ENCODE measurements around the gene TP53I11. TPM values are rescaled to one million over a fixed set of nuclear protein-coding genes. Genes with fewer than 3 reads are reported as not detected.

TP53I11 gene
- total RNA-seq, 2 experiments from 2014 or later: 0.73 to 0.81 TPM

GRCh38 chr11:44987506-44987905 is 36.8 kb upstream of the TP53I11 start:
- DNase-seq: no peak
- POLR2A ChIA-PET: interaction anchor here (0.6 kb wide), 1 partner anchor 176 kb away, joined by 3 read pairs; no protein-coding TSS in a partner anchor
- H3K4me3 Mint-ChIP-seq: no peak overlapping the region
- H3K27me3 Mint-ChIP-seq: no peaks in the 10 kb centered on the region
- peaks cover 6% of the 10 kb centered on the region for H3K4me1 Mint-ChIP-seq
- CTCF ChIA-PET: no interaction called here
- no peaks in the 10 kb centered on the region for H3K36me3 Mint-ChIP-seq (ENCODE audit: low read depth)
- no peak overlapping the region for H3K27ac Mint-ChIP-seq
- H3K9me3 Mint-ChIP-seq: no peaks in the 10 kb centered on the region

DNA sequence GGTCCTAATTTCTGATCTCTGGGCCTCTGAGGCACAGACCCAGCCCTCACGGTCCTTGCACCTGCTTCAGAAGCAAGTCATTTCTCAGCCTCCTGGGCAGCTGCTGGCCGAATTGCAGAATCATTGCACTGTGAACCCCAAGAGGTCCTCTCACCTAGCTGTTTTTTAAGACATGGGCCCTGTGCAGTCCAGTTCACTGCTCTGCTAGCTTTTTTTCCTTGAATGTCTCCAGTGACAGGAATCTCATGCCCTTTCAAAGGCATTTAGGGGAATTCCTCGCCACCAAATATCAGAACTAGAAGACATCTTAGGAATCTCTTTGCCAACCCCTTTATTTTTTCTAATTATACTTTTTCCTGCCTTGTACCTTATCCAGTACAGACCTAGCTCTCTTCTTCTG is 35.6 kb upstream of the TP53I11 start:
- H3K27ac Mint-ChIP-seq: no peak overlapping the region
- no peaks in the 10 kb centered on the region for H3K9me3 Mint-ChIP-seq
- CTCF ChIA-PET: interaction anchor here (0.8 kb wide), 1 partner anchor 50 kb away, joined by 3 read pairs; no protein-coding TSS in a partner anchor
- H3K4me1 Mint-ChIP-seq: peaks cover 6% of the 10 kb centered on the region
- no peak overlapping the region for H3K4me3 Mint-ChIP-seq
- H3K36me3 Mint-ChIP-seq (ENCODE audit: low read depth): no peaks in the 10 kb centered on the region
- DNase-seq: no peak
- POLR2A ChIA-PET: no interaction called here
- H3K27me3 Mint-ChIP-seq: no peaks in the 10 kb centered on the region

DNA sequence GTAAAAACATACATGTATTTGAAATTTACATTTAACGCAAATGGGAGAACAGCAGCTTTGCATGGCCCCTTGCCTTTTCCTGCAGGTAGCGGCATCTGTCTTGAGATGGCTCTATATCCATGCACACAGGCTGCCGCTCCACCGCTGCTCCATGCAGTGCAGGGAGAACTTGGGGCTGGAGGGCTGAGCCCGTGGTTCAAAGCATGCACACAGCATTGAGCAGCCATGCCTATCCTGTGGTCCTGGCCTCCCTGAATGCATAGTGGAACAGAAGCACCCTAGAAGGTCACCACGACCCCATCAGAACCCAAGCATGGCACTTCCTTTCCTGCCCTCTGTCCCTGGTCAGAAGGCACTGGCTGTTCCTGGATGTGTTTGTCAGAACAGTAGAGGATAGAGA is 35.0 kb upstream of the TP53I11 start:
- no peak overlapping the region for H3K4me3 Mint-ChIP-seq
- peaks cover 9% of the 10 kb centered on the region for H3K4me1 Mint-ChIP-seq
- POLR2A ChIA-PET: no interaction called here
- no peaks in the 10 kb centered on the region for H3K9me3 Mint-ChIP-seq
- CTCF ChIA-PET: interaction anchor here (0.8 kb wide), 1 partner anchor 49 kb away, joined by 3 read pairs; no protein-coding TSS in a partner anchor
- DNase-seq: no peak
- no peaks in the 10 kb centered on the region for H3K27me3 Mint-ChIP-seq
- no peaks in the 10 kb centered on the region for H3K36me3 Mint-ChIP-seq (ENCODE audit: low read depth)
- H3K27ac Mint-ChIP-seq: no peak overlapping the region

DNA sequence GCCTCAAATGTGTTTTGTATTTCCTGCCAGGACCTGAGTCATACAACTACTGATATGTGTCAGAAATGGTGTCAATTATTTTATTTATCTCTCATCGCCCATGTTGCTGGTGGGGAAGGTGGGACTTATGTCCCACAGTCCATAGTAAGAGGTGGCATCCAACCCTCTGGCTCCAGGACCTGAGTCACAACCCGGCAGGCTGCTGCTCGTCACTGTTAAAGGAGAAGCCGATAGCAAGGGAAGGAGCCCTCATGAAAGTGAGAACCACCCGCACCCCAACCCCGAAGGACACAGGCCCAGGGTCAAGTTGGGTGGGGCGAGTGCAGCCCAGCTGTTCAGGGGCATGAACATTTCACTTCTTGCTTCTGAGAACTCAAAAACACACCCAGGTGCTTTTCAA is 33.1 kb upstream of the TP53I11 start:
- H3K4me3 Mint-ChIP-seq: no peak overlapping the region
- POLR2A ChIA-PET: no interaction called here
- H3K9me3 Mint-ChIP-seq: no peaks in the 10 kb centered on the region
- H3K27ac Mint-ChIP-seq: no peak overlapping the region
- peaks cover 28% of the 10 kb centered on the region for H3K4me1 Mint-ChIP-seq
- DNase-seq: no peak
- CTCF ChIA-PET: interaction anchor here (1.2 kb wide), 1 partner anchor 120 kb away, joined by 3 read pairs; no protein-coding TSS in a partner anchor
- H3K27me3 Mint-ChIP-seq: no peaks in the 10 kb centered on the region
- H3K36me3 Mint-ChIP-seq (ENCODE audit: low read depth): no peaks in the 10 kb centered on the region

GRCh38 chr11:44982496-44983062 is 31.9 kb upstream of the TP53I11 start:
- Mint-ChIP-seq H3K27ac (no peak overlapping the region), H3K9me3 (no peaks in the 10 kb centered on the region), H3K4me3 (no peak overlapping the region), H3K27me3 (no peaks in the 10 kb centered on the region), H3K36me3 (ENCODE audit: low read depth) (no peaks in the 10 kb centered on the region), H3K4me1 (peaks cover 28% of the 10 kb centered on the region)
- POLR2A ChIA-PET: no interaction called here
- no peak for DNase-seq
- CTCF ChIA-PET: interaction anchor here (0.5 to 1.4 kb wide), 2 partner anchors 46 to 61 kb away, joined by 3 to 7 read pairs; no protein-coding TSS in a partner anchor

- ChIA-PET POLR2A (no interaction called here), CTCF (interaction anchor here (1.4 kb wide), 2 partner anchors 44 to 124 kb away, joined by 3 to 7 read pairs; no protein-coding TSS in a partner anchor)
- peaks cover 28% of the 10 kb centered on the region for H3K4me1 Mint-ChIP-seq
- H3K36me3 Mint-ChIP-seq (ENCODE audit: low read depth): no peaks in the 10 kb centered on the region
- no peaks in the 10 kb centered on the region for H3K9me3 Mint-ChIP-seq
- peaks cover 2% of the 10 kb centered on the region for H3K27me3 Mint-ChIP-seq
- no peak overlapping the region for H3K4me3 Mint-ChIP-seq
- no peak for DNase-seq
- no peak overlapping the region for H3K27ac Mint-ChIP-seq
Observed at GRCh38 chr11:44980533-44981427, 30.1 kb upstream of the TP53I11 start.

DNA sequence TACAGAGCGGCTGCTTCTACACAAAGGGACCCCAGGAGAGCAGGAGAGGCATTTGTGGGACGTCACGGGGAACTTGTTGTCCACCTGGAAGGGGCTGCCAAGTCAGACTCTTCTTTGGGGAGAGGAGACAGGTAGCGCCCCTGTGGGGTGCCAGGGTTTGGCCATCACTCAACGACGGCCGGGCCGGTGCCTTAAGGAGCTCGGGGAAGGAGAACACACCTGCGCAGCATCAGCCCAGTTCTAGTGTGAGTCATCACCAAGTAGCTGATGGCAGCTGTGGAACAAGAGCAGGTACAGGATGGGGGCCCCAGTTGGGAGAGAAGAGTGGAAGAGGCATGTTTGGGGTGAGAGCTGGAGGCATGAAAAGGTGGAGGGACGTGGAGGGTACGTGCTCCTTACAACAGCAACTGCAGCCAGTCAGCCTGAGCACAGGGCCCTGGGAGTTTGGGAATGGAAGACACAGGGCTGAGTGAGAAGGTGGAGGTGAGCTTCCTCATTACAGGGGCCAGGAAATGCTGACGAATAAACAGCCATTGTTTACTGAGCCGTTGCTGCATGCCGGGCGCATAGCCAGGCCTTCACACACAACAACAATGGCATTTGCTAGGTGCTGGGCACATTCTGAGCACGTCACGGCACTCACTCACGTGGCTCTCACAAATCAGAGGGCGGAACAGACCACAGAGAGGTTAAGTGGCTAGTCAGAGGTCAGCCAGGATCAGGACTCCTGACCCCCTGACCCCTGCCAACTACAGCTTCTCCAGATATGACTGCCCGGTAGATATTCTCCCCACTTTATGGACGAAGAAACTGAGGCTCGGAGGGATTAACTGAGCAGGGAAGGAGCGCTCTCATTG is 29.1 kb upstream of the TP53I11 start:
- CTCF ChIA-PET: interaction anchor here (1.1 kb wide), 1 partner anchor 125 kb away, joined by 3 read pairs; no protein-coding TSS in a partner anchor
- H3K36me3 Mint-ChIP-seq (ENCODE audit: low read depth): no peaks in the 10 kb centered on the region
- no peak for DNase-seq
- peaks cover 28% of the 10 kb centered on the region for H3K4me1 Mint-ChIP-seq
- POLR2A ChIA-PET: no interaction called here
- H3K27ac Mint-ChIP-seq: no peak overlapping the region
- no peak overlapping the region for H3K4me3 Mint-ChIP-seq
- peaks cover 2% of the 10 kb centered on the region for H3K27me3 Mint-ChIP-seq
- no peaks in the 10 kb centered on the region for H3K9me3 Mint-ChIP-seq

GRCh38 chr11:44978961-44979331 is 28.3 kb upstream of the TP53I11 start:
- POLR2A ChIA-PET: no interaction called here
- no peak overlapping the region for H3K27ac Mint-ChIP-seq

DNA sequence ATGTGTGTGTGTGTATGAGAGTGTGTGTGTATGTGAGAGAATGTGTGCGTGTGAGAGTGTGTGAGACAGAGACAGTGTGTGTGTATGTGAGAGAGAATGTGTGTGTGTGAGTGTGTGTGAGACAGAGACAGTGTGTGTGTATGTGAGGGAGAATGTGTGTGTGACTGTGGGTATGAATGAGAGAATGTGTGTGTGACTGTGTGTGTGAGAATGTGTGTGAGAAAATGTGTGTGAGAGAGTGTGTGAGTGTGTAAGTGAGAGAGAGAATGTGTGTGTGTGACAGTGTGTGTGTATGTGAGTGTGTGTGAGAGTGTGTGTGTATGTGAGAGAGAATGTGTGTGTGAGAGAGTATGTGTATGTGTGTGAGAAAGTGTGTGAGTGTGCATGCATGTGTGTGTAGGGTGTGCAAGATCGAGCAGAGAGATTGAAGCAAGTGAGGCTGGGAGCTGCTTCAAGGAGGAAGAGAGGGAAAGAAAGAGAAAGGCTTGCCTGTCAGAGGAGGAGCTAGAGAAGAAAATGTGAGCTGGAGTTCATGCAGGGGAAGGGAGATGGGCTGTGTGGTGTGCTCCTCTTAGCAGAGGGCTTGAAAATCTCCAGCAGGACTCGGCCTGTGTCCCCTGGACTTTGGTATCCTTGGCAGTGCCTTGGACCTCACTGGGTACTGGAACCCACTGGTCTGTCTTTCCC is 27.7 kb upstream of the TP53I11 start:
- ChIA-PET CTCF (no interaction called here), POLR2A (no interaction called here)
- Mint-ChIP-seq H3K27ac (no peak overlapping the region), H3K27me3 (peaks cover 2% of the 10 kb centered on the region), H3K4me3 (no peak overlapping the region), H3K36me3 (ENCODE audit: low read depth) (no peaks in the 10 kb centered on the region), H3K4me1 (peaks cover 26% of the 10 kb centered on the region), H3K9me3 (no peaks in the 10 kb centered on the region)
- DNase-seq: no peak

More at GRCh38 chr11:44978961-44979331, 28.3 kb upstream of the TP53I11 start:
- Mint-ChIP-seq H3K9me3 (no peaks in the 10 kb centered on the region), H3K27me3 (peaks cover 2% of the 10 kb centered on the region), H3K4me1 (peaks cover 30% of the 10 kb centered on the region), H3K4me3 (no peak overlapping the region), H3K36me3 (ENCODE audit: low read depth) (no peaks in the 10 kb centered on the region)
- no peak for DNase-seq
- CTCF ChIA-PET: interaction anchor here (1.1 kb wide), 1 partner anchor 126 kb away, joined by 3 read pairs; no protein-coding TSS in a partner anchor

GRCh38 chr11:44977493-44977984 is 26.9 kb upstream of the TP53I11 start:
- POLR2A ChIA-PET: no interaction called here
- H3K9me3 Mint-ChIP-seq: no peaks in the 10 kb centered on the region
- peak overlapping the region; percentile 33 for H3K27ac Mint-ChIP-seq
- H3K36me3 Mint-ChIP-seq (ENCODE audit: low read depth): no peaks in the 10 kb centered on the region
- CTCF ChIA-PET: interaction anchor here (0.9 to 1.0 kb wide), 2 partner anchors 41 to 49 kb away, joined by 3 to 5 read pairs; no protein-coding TSS in a partner anchor
- DNase-seq: no peak
- H3K4me3 Mint-ChIP-seq: no peak overlapping the region
- peaks cover 24% of the 10 kb centered on the region for H3K4me1 Mint-ChIP-seq
- H3K27me3 Mint-ChIP-seq: peaks cover 2% of the 10 kb centered on the region

DNA sequence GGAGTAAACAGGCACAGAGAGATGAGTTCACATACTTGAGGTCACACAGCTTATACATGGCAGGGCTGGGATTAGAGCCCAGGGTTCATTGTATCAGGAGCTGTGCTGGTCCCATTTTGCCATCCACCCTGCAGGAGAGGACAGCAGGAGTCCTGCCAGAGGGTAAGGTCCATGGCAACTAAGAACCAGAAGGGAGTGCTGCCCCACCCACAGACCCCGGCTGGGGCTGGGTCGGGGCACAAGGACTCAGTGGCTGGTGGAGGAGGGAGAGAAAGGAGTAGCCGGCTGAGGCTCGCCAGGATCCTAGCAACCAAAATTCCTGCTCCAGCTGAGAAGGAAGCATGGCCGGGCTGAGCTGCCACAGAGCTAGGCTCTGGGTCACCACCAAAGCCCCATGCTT is 25.9 kb upstream of the TP53I11 start:
- CTCF ChIA-PET: interaction anchor here (0.7 to 1.4 kb wide), 4 partner anchors 40 to 615 kb away, joined by 3 to 5 read pairs (median 4); no protein-coding TSS in a partner anchor
- POLR2A ChIA-PET: no interaction called here
- H3K4me3 Mint-ChIP-seq: no peak overlapping the region
- no peaks in the 10 kb centered on the region for H3K36me3 Mint-ChIP-seq (ENCODE audit: low read depth)
- H3K27ac Mint-ChIP-seq: no peak overlapping the region
- no peak for DNase-seq
- peaks cover 2% of the 10 kb centered on the region for H3K27me3 Mint-ChIP-seq
- no peaks in the 10 kb centered on the region for H3K9me3 Mint-ChIP-seq
- H3K4me1 Mint-ChIP-seq: peaks cover 24% of the 10 kb centered on the region

DNA sequence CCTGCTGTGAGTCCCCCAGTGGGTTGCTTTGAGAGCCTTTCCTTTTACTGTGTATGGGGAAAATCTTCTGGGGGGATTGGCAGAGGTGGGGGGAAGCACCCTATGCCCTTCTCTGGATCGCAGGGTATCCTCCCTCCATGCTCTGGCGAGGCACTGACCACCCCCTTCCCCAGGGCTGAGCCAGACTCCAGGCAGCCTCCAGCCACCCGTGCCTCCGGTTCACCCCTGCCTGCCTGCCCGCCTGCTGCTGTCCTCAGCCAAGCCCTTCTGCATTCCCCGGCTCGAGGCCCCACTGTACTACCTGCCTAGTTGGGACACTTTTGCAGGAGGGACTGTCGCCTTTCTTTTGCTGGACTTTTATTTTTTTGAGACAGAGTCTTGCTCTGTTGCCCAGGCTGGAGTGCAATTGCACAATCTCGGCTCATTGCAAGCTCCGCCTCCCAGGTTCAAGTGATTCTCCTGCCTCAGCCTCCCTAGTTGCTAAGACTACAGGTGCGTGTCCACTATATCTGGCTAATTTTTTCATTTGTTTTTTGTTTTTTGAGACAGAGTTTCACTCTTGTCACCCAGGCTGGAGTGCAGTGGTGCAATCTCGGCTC is 23.8 kb upstream of the TP53I11 start:
- Mint-ChIP-seq H3K9me3 (no peaks in the 10 kb centered on the region), H3K36me3 (ENCODE audit: low read depth) (no peaks in the 10 kb centered on the region), H3K4me3 (no peak overlapping the region), H3K4me1 (peaks cover 8% of the 10 kb centered on the region), H3K27me3 (peaks cover 2% of the 10 kb centered on the region), H3K27ac (no peak overlapping the region)
- ChIA-PET CTCF (no interaction called here), POLR2A (no interaction called here)
- no peak for DNase-seq
